ENCODE results near the gene IL16. TPM values are rescaled to one million over a fixed set of nuclear protein-coding genes. Genes with fewer than 3 reads are reported as not detected.

Gene IL16
- total and polyA plus RNA-seq, 9 of the 15 experiments (the other 6 are each of a cell fraction or from before 2014, with no cell fraction given): 1.4 to 18.8 (median 10.6) TPM

GRCh38 chr15:81155375-81156218, 41.1 kb upstream of the IL16 start (continued):
- TF ChIP-seq RCOR1 (IDR thresholded peaks at IDR 0.05; ENCODE audit: borderline replicate concordance in 1 of 2, low read depth in 2 of 2, low read length in 2 of 2) (0 out of 4 replicates have a peak, but pooled peaks of 1 of the 2 experiments have one; percentile 8), MTF1 (CRISPR knock-in tag; IDR thresholded peaks at IDR 0.05; ENCODE audit: borderline replicate concordance) (no peak), POLR2G (IDR thresholded peaks at IDR 0.05; ENCODE audit: low read depth, low read length) (0 out of 2 replicates have a peak, but pooled peaks have one; percentile 9), MAFK (IDR thresholded peaks at IDR 0.05; ENCODE audit: low read length) (0 out of 2 replicates have a peak, but pooled peaks have one; percentile 8), GTF2E2 (tag; IDR thresholded peaks at IDR 0.05) (no peak), ZC3H11A (IDR thresholded peaks at IDR 0.05; ENCODE audit: low read depth, low read length) (no peak), DACH1 (IDR thresholded peaks at IDR 0.05; ENCODE audit: partially characterized antibody) (peak; percentile 52), PTBP1 (IDR thresholded peaks at IDR 0.05; ENCODE audit: low read depth, low read length) (no peak), E2F5 (CRISPR knock-in tag; IDR thresholded peaks at IDR 0.05) (no peak), TAF15 (IDR thresholded peaks at IDR 0.05; ENCODE audit: low read depth, low read length) (no peak), IRF9 (tag; IDR thresholded peaks at IDR 0.05) (peak; percentile 59), ARID2 (IDR thresholded peaks at IDR 0.05) (peak; percentile 45; the same call in 1 of the 2 replicates)
